Memory B cell (primary cell): Measurements from ENCODE around the gene ARHGEF40.

ENCODE experiments used
- ATAC-seq: fragments of 150-1000 bp; cut with Tn5 transposase; 2 replicates; pipeline ENCODE4 v1.10.0; 2021; ENCODE audit warnings: low read depth, mild to moderate bottlenecking, moderate library complexity
- DNase-seq, 2 donors: peaks; one replicate each; pipeline ENCODE4 v3.0.0; 2022; ENCODE audit warnings: low spot score in 2 of 2
- H3K27ac Mint-ChIP-seq: one replicate; pipeline ENCODE4 v1.8.0; 2022; ENCODE audit warnings: mild to moderate bottlenecking, moderate library complexity, mixed read lengths
- H3K27me3 Mint-ChIP-seq: one replicate; pipeline ENCODE4 v1.8.0; 2022; ENCODE audit warnings: mixed read lengths
- H3K36me3 Mint-ChIP-seq: one replicate; pipeline ENCODE4 v1.8.0; 2022; ENCODE audit warnings: mild to moderate bottlenecking, mixed read lengths
- H3K4me1 Mint-ChIP-seq: one replicate; pipeline ENCODE4 v1.8.0; 2022; ENCODE audit warnings: mixed read lengths
- H3K4me3 Mint-ChIP-seq: one replicate; pipeline ENCODE4 v1.8.0; 2022; ENCODE audit warnings: mild to moderate bottlenecking, moderate library complexity, mixed read lengths
- H3K9me3 Mint-ChIP-seq: one replicate; pipeline ENCODE4 v1.8.0; 2022; ENCODE audit warnings: mixed read lengths

The ARHGEF40 gene

GRCh38 chr14:21109377-21110138 lies 39.5 kb downstream of the ARHGEF40 start:
- H3K27ac Mint-ChIP-seq: no peak overlapping the region
- no peak for DNase-seq
- H3K36me3 Mint-ChIP-seq: no peaks in the 10 kb centered on the region
- H3K4me3 Mint-ChIP-seq: no peak overlapping the region
- H3K4me1 Mint-ChIP-seq: peaks cover 5% of the 10 kb centered on the region
- H3K9me3 Mint-ChIP-seq: no peaks in the 10 kb centered on the region
- ATAC-seq: no peak
- H3K27me3 Mint-ChIP-seq: no peaks in the 10 kb centered on the region

- H3K9me3 Mint-ChIP-seq: no peaks in the 10 kb centered on the region
- H3K27ac Mint-ChIP-seq: no peak overlapping the region
- no peaks in the 10 kb centered on the region for H3K27me3 Mint-ChIP-seq
- DNase-seq: no peak
- H3K36me3 Mint-ChIP-seq: no peaks in the 10 kb centered on the region
- no peaks in the 10 kb centered on the region for H3K4me1 Mint-ChIP-seq
- no peak for ATAC-seq
- no peak overlapping the region for H3K4me3 Mint-ChIP-seq
Measured at GRCh38 chr14:21112255-21112654, 42.2 kb downstream of the ARHGEF40 start.

- ATAC-seq (no peak), DNase-seq (no peak)
- Mint-ChIP-seq H3K27me3 (no peaks in the 10 kb centered on the region), H3K9me3 (no peaks in the 10 kb centered on the region), H3K4me1 (no peaks in the 10 kb centered on the region), H3K36me3 (no peaks in the 10 kb centered on the region), H3K27ac (no peak overlapping the region), H3K4me3 (no peak overlapping the region)
Measured at GRCh38 chr14:21113369-21113768, 43.3 kb downstream of the ARHGEF40 start.

- Mint-ChIP-seq H3K27me3 (peaks cover 7% of the 10 kb centered on the region), H3K9me3 (no peaks in the 10 kb centered on the region), H3K27ac (no peak overlapping the region), H3K4me3 (no peak overlapping the region), H3K4me1 (no peaks in the 10 kb centered on the region), H3K36me3 (no peaks in the 10 kb centered on the region)
- no peak for DNase-seq
- no peak for ATAC-seq
Measured at GRCh38 chr14:21118933-21119332, 48.8 kb downstream of the ARHGEF40 start.

- ATAC-seq: no peak
- peaks cover 3% of the 10 kb centered on the region for H3K9me3 Mint-ChIP-seq
Measured at GRCh38 chr14:21120686-21121085, 50.6 kb downstream of the ARHGEF40 start.

GRCh38 chr14:21121122-21121521 lies 51.0 kb downstream of the ARHGEF40 start:
- no peaks in the 10 kb centered on the region for H3K4me1 Mint-ChIP-seq
- H3K36me3 Mint-ChIP-seq: peaks cover 2% of the 10 kb centered on the region
- no peak overlapping the region for H3K27ac Mint-ChIP-seq
- H3K4me3 Mint-ChIP-seq: no peak overlapping the region
- H3K27me3 Mint-ChIP-seq: peaks cover 17% of the 10 kb centered on the region
- ATAC-seq: no peak
- H3K9me3 Mint-ChIP-seq: peaks cover 3% of the 10 kb centered on the region
- no peak for DNase-seq

More at GRCh38 chr14:21120686-21121085, 50.6 kb downstream of the ARHGEF40 start:
- H3K27me3 Mint-ChIP-seq: peaks cover 13% of the 10 kb centered on the region
- H3K27ac Mint-ChIP-seq: no peak overlapping the region
- no peaks in the 10 kb centered on the region for H3K4me1 Mint-ChIP-seq
- no peak overlapping the region for H3K4me3 Mint-ChIP-seq
- DNase-seq: no peak
- peaks cover 2% of the 10 kb centered on the region for H3K36me3 Mint-ChIP-seq

- DNase-seq (no peak), ATAC-seq (no peak)
- Mint-ChIP-seq H3K9me3 (peaks cover 3% of the 10 kb centered on the region), H3K4me3 (no peak overlapping the region), H3K4me1 (no peaks in the 10 kb centered on the region), H3K36me3 (peaks cover 2% of the 10 kb centered on the region), H3K27ac (no peak overlapping the region), H3K27me3 (peaks cover 20% of the 10 kb centered on the region)
Measured at GRCh38 chr14:21123429-21123828, 53.3 kb downstream of the ARHGEF40 start.

GRCh38 chr14:21133901-21134300 lies 63.8 kb downstream of the ARHGEF40 start:
- ATAC-seq (no peak), DNase-seq (no peak)
- Mint-ChIP-seq H3K27ac (no peak overlapping the region), H3K36me3 (no peaks in the 10 kb centered on the region), H3K27me3 (peaks cover 3% of the 10 kb centered on the region), H3K4me1 (no peaks in the 10 kb centered on the region), H3K4me3 (no peak overlapping the region), H3K9me3 (peaks cover 2% of the 10 kb centered on the region)

- DNase-seq (no peak), ATAC-seq (no peak)
- Mint-ChIP-seq H3K4me1 (no peaks in the 10 kb centered on the region), H3K9me3 (peaks cover 1% of the 10 kb centered on the region), H3K27ac (no peak overlapping the region), H3K4me3 (no peak overlapping the region), H3K27me3 (peaks cover 3% of the 10 kb centered on the region), H3K36me3 (no peaks in the 10 kb centered on the region)
Measured at GRCh38 chr14:21136024-21136423, 65.9 kb downstream of the ARHGEF40 start.
